Sigmoid colon (tissue), 4 donors: ENCODE data around the gene CEL.
"Not testable (repeated sequence)": the region's sequence is repeated elsewhere in the genome, so short reads cannot be mapped to it uniquely, and the experiment has no call there.

ENCODE experiments used
- CTCF ChIP-seq, 4 experiments: fragments of 450-650 bp in 3 of 4; fragments of 200-600 bp in 1 of 4; IDR thresholded peaks; one replicate each; pipeline ENCODE4 v1.5.1; 2016 to 2019; ENCODE audit warnings: antibody characterized with exemption in 4 of 4, mild to moderate bottlenecking in 3 of 4, moderate library complexity in 2 of 4
- POLR2AphosphoS5 ChIP-seq, 4 donors: sonication (generic); formaldehyde crosslinking; IDR thresholded peaks; one replicate each; pipeline ENCODE4 v1.6.1; 2017; ENCODE audit warnings: antibody characterized with exemption in 4 of 4

GRCh38 chr9:133081957-133082644, 20.3 kb downstream of the CEL start:
- not testable (repeated sequence) for TF ChIP-seq CTCF, POLR2AphosphoS5 (IDR thresholded peaks at IDR 0.05)
